ENCODE measurements around the gene MID1. TPM values are rescaled to one million over a fixed set of nuclear protein-coding genes. Genes with fewer than 3 reads are reported as not detected.

MID1 gene
- total RNA-seq, 4 donors from 2014 or later, result 6.7 to 17.7 (median 10.9) TPM

DNA sequence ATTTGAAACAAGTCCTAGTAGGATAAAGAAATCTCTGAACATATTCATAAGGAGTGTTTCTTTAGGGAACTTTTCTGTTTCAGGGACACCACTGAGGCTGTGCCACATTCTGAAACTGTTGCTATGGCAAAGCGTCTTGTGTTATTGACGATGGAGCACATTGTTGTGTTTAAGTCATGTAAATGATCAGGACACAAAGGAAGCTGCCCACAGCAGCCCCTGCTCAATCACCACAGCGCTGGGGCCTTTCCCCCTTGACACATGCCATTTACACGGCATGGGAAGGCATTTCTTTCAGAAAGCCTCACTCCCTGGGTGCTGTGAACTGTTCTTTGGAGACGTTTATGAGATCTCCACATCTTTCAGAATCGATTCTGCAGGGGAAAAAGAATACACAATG is 39.8 kb upstream of the MID1 start:
- 39 to 50% methylated on average over 6 of the region's 6 CpGs for WGBS, 2 donors
- H3K36me3 ChIP-seq, result no peaks in the 10 kb centered on the region
- DNase-seq (ENCODE audit: low spot score in 2 of 2), result no peak
- H3K27ac ChIP-seq, result no peak overlapping the region
- H3K4me1 ChIP-seq, result no peaks in the 10 kb centered on the region
- TF ChIP-seq CTCF (IDR thresholded peaks at IDR 0.05) (no peak), POLR2A (IDR thresholded peaks at IDR 0.05) (no peak), EP300 (IDR thresholded peaks at IDR 0.05) (no peak)
- H3K9me3 ChIP-seq, result no peaks in the 10 kb centered on the region
- H3K27me3 ChIP-seq, result no peaks in the 10 kb centered on the region
- no peak overlapping the region for H3K4me3 ChIP-seq

DNA sequence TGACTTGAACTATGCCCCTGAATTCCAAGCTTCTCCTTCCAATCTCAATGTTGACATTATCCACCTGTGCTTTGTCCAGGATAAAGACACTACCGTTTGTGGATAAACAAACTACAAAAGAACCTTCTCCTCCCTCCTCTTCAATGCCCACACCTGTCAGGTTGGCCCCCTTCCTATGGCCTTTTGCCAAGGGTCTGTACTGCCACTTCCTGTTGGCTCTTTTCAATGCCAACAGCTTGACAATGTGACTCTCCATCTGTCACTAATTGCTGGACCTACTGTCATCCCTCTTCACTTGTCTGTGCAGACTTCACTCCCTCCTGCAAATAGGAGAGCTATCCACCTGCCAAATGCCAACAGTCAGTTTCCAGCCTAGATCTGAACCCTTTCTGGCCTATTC is 35.8 kb upstream of the MID1 start:
- DNase-seq (ENCODE audit: low spot score in 2 of 2), result no peak
- Histone ChIP-seq H3K27me3 (no peaks in the 10 kb centered on the region), H3K4me3 (no peak overlapping the region), H3K4me1 (no peaks in the 10 kb centered on the region), H3K27ac (no peak overlapping the region), H3K36me3 (no peaks in the 10 kb centered on the region), H3K9me3 (no peaks in the 10 kb centered on the region)
- TF ChIP-seq CTCF (IDR thresholded peaks at IDR 0.05) (no peak), EP300 (IDR thresholded peaks at IDR 0.05) (no peak), POLR2A (IDR thresholded peaks at IDR 0.05) (no peak)
- 65 to 82% methylated on average over 1 of the region's 1 CpG for WGBS, 2 donors

DNA sequence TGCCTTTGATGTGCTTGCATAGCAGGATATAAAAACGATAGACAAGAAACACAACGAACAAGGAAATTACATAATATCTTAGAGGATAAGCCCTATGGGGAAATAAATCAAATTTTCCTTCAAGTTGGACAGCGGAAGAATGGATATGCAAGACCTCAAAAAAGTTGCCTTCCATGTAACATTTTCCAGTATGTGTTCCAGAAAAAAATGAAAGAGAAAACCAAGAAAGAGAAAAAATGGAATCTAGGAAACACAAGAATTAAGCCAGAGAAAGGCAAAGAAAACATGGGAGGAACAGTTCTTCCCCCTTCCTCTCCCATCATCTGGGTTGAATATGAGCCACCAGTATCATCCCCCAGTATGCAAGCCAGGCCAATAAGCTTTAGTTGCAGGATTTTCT is 34.6 kb upstream of the MID1 start:
- H3K4me3 ChIP-seq, result no peak overlapping the region
- no peaks in the 10 kb centered on the region for H3K4me1 ChIP-seq
- no peak overlapping the region for H3K27ac ChIP-seq
- DNase-seq (ENCODE audit: low spot score in 2 of 2), result no peak
- TF ChIP-seq EP300 (IDR thresholded peaks at IDR 0.05), result no peak
- no peak for TF ChIP-seq POLR2A (IDR thresholded peaks at IDR 0.05)
- TF ChIP-seq CTCF (IDR thresholded peaks at IDR 0.05), result no peak
- no peaks in the 10 kb centered on the region for H3K36me3 ChIP-seq
- WGBS, 2 donors, result 58 to 59% methylated on average over 3 of the region's 3 CpGs
- no peaks in the 10 kb centered on the region for H3K9me3 ChIP-seq
- no peaks in the 10 kb centered on the region for H3K27me3 ChIP-seq

DNA sequence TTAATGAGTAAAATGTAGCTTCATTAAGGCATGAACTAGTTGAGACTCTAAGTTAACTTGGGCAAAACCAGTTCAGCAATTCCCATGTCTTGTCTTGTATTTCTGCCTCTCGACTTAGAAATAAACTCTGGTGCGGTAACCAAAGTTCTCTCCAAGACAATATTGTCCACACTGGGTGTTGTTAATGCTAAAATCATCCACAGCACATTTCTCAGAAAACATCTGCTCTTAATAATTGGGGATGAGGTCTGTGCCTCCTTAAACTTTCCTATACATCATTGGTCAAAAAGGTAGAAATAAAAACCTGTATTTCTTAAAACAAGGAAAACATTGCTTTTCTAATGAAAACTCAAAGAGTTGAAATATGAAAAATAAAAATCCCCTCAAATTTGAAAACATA is 32.9 kb upstream of the MID1 start:
- Histone ChIP-seq H3K4me1 (no peaks in the 10 kb centered on the region), H3K9me3 (no peaks in the 10 kb centered on the region), H3K27ac (no peak overlapping the region), H3K4me3 (no peak overlapping the region), H3K36me3 (peaks cover 0 to 2% (median 0%) of the 10 kb centered on the region in 3 donors), H3K27me3 (no peaks in the 10 kb centered on the region)
- 84 to 90% methylated on average over 2 of the region's 2 CpGs for WGBS, 2 donors
- DNase-seq (ENCODE audit: low spot score in 2 of 2), result no peak
- TF ChIP-seq CTCF (IDR thresholded peaks at IDR 0.05), result no peak
- TF ChIP-seq POLR2A (IDR thresholded peaks at IDR 0.05), result no peak
- no peak for TF ChIP-seq EP300 (IDR thresholded peaks at IDR 0.05)

DNA sequence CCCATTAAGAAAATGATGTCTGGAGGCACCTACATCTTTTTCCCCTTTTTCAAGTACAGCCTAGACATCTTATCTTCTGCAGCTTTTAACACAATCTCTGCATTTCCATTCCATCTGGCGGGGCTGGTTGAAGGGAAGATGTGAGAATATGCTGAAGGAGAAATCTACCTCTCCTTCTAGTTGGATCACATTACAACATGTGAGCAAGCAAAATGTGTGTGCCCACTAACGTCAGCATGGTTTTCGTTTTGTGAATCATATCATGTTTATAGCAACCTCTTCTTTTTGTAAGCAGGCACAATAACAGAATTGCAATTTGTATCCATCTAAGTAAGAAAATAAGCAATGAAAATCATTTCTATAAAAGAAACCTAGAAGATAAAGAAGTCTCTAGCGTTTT is 28.9 kb upstream of the MID1 start:
- TF ChIP-seq CTCF (IDR thresholded peaks at IDR 0.05), result no peak
- TF ChIP-seq POLR2A (IDR thresholded peaks at IDR 0.05), result no peak
- TF ChIP-seq EP300 (IDR thresholded peaks at IDR 0.05), result no peak
- WGBS, 2 donors, result 65 to 77% methylated on average over 4 of the region's 4 CpGs
- H3K27ac ChIP-seq, result no peak overlapping the region
- no peaks in the 10 kb centered on the region for H3K9me3 ChIP-seq
- H3K27me3 ChIP-seq, result peaks cover 0 to 4% of the 10 kb centered on the region in 2 donors
- DNase-seq (ENCODE audit: low spot score in 2 of 2), result no peak
- H3K4me1 ChIP-seq, result no peaks in the 10 kb centered on the region
- peaks cover 0 to 2% (median 0%) of the 10 kb centered on the region in 3 donors for H3K36me3 ChIP-seq
- H3K4me3 ChIP-seq, result no peak overlapping the region

Data from tibial nerve (tissue), 4 donors.